ENCODE measurements around the gene ERVMER34-1. TPM values are rescaled to one million over a fixed set of nuclear protein-coding genes. Genes with fewer than 3 reads are reported as not detected.

ERVMER34-1 gene
- total and polyA plus RNA-seq, 2 donors (not counting 3 experiments of a cell fraction or from before 2014, with no cell fraction given), result 0.03 TPM; not detected in 1

DNA sequence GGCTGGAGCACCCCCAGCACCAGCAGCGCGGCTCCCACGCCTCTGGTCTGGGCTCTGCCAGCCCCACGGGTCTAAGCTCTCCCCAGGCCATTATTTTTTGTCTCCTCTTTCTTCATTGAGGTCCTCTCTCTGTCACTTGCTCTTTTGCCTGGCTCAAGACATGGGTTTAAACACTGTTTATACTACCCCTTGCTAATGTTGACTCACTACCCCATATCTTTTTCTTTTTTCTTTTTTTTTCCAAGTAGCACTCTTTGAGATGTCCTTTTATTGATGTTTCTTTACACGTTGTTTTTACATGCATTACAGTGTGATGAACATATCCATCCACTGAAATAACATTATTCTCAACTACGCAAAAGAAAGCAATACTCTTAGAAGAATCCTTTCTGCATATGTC lies 1.7 kb upstream of the ERVMER34-1 start:
- TF ChIP-seq FOS (IDR thresholded peaks at IDR 0.05; ENCODE audit: borderline replicate concordance, insufficient read depth, low read length) (no peak), EZH2 (IDR thresholded peaks at IDR 0.05; ENCODE audit: borderline replicate concordance, low read depth, low read length, severe bottlenecking) (no peak), CTCF (IDR thresholded peaks at IDR 0.05; ENCODE audit: extremely low read depth in 1 of 2, insufficient read depth in 1 of 2, low read depth in 1 of 2, low read length in 2 of 2) (no peak), MYC (IDR thresholded peaks at IDR 0.05; ENCODE audit: low read depth, low read length) (no peak), POLR2A (IDR thresholded peaks at IDR 0.05; ENCODE audit: low read depth, low read length) (no peak), POLR2AphosphoS5 (IDR thresholded peaks at IDR 0.05; ENCODE audit: insufficient read depth, low read depth, low read length) (no peak), GATA2 (IDR thresholded peaks at IDR 0.05; ENCODE audit: insufficient read depth, insufficient read length, low read depth, low read length) (no peak), JUN (IDR thresholded peaks at IDR 0.05; ENCODE audit: borderline replicate concordance, insufficient read depth, insufficient read length, low read depth) (no peak), MAX (IDR thresholded peaks at IDR 0.05; ENCODE audit: insufficient read depth, insufficient read length) (no peak)
- BruUV-seq (replicated peaks), result no TSS peak
- no peaks in the 10 kb centered on the region for H3K36me3 ChIP-seq (ENCODE audit: control insufficient read depth in 2 of 2, extremely low read depth in 1 of 2, insufficient read depth in 2 of 2, low read length in 2 of 2)
- peaks cover 10 to 17% of the 10 kb centered on the region in 2 experiments for H3K27me3 ChIP-seq (ENCODE audit: control insufficient read depth in 2 of 2, insufficient read depth in 2 of 2, low read length in 2 of 2)
- FAIRE-seq (no peak), DNase-seq (ENCODE audit: low read depth, low spot score) (no peak)
- no peaks in the 10 kb centered on the region for H4K20me1 ChIP-seq (replicated peaks; ENCODE audit: control insufficient read depth, extremely low read depth, insufficient read depth, low read length)
- no peak overlapping the region for H3K27ac ChIP-seq (ENCODE audit: insufficient read depth, low read depth, low read length)
- CTCF ChIA-PET, result interaction anchor here (1.2 to 2.6 kb wide), 2 partner anchors 9 to 207 kb away, joined by 3 to 9 read pairs; no protein-coding TSS in a partner anchor
- H3K4me2 ChIP-seq (ENCODE audit: insufficient read depth, low read length), result no peak overlapping the region
- no peak overlapping the region for H3K9ac ChIP-seq (replicated peaks; ENCODE audit: extremely low read depth, insufficient read depth, low read length)
- intact Hi-C loops (cut with micrococcal nuclease) (no loop called here), dilution Hi-C loops (cut with MboI; ENCODE audit: extremely low pct_ligation_motif_present, low sequenced_read_pairs) (no loop called here)
- H3K79me2 ChIP-seq (ENCODE audit: control insufficient read depth, insufficient read depth, low read length), result no peaks in the 10 kb centered on the region
- no peaks in the 10 kb centered on the region for H3K9me3 ChIP-seq (replicated peaks; ENCODE audit: control insufficient read depth, insufficient read depth, low read length)
- no peak overlapping the region for H3K4me3 ChIP-seq (replicated peaks in 1 of 3; ENCODE audit: insufficient read depth in 1 of 3, low read depth in 1 of 3, low read length in 3 of 3)
- peaks cover 9% of the 10 kb centered on the region for H3K4me1 ChIP-seq (ENCODE audit: control insufficient read depth, extremely low read depth, insufficient read depth, low read length)
- POLR2A ChIA-PET, result no interaction called here
- no peaks in the 10 kb centered on the region for H3K9me1 ChIP-seq (replicated peaks; ENCODE audit: control insufficient read depth, extremely low read depth, insufficient read depth, low read length)
- H2AFZ ChIP-seq (ENCODE audit: low read depth, low read length), result no peak overlapping the region

All from endothelial cell of umbilical vein (primary cell).